ENCODE results near the gene ZSCAN26. TPM values are rescaled to one million over a fixed set of nuclear protein-coding genes. Genes with fewer than 3 reads are reported as not detected.

The ZSCAN26 gene
- total and polyA plus RNA-seq, 2 of the 8 experiments (the other 6 are each of a cell fraction or from before 2014, with no cell fraction given), result 7.0 to 8.5 TPM

- no peak for TF ChIP-seq RFX5 (IDR thresholded peaks at IDR 0.05; ENCODE audit: borderline replicate concordance, low read depth, low read length)
- TF ChIP-seq TAF7 (optimal IDR thresholded peaks at IDR 0.05; ENCODE audit: borderline replicate concordance, low read depth, low read length), result peak; percentile 29
- no peak for TF ChIP-seq EP300 (IDR thresholded peaks at IDR 0.05; ENCODE audit: borderline replicate concordance in 1 of 2, low read depth in 2 of 2, low read length in 2 of 2)
- no peak for TF ChIP-seq KDM1A (IDR thresholded peaks at IDR 0.05; ENCODE audit: borderline replicate concordance, low read length)
- TF ChIP-seq BCL11A (IDR thresholded peaks at IDR 0.05; ENCODE audit: low read depth in 2 of 2, low read length in 2 of 2), result no peak
- 0 out of 2 replicates have a peak, but pooled peaks have one; percentile 65 for TF ChIP-seq SP4 (IDR thresholded peaks at IDR 0.05; ENCODE audit: low read length)
- TF ChIP-seq NRF1 (IDR thresholded peaks at IDR 0.05; ENCODE audit: low read depth, low read length), result 0 out of 2 replicates have a peak, but pooled peaks have one; percentile 2
- no peak for TF ChIP-seq CBX8 (IDR thresholded peaks at IDR 0.05; ENCODE audit: borderline replicate concordance, low read depth, low read length)
- TF ChIP-seq FOSL1 (IDR thresholded peaks at IDR 0.05; ENCODE audit: insufficient read depth, low read depth, low read length), result no peak
- TF ChIP-seq POLR2AphosphoS5 (IDR thresholded peaks at IDR 0.05; ENCODE audit: low read depth, low read length), result peak; percentile 76
- TF ChIP-seq CHD1 (IDR thresholded peaks at IDR 0.05; ENCODE audit: low read depth, low read length), result 0 out of 2 replicates have a peak, but pooled peaks have one; percentile 45
- TF ChIP-seq TEAD4 (IDR thresholded peaks at IDR 0.05; ENCODE audit: low read depth, low read length), result 0 out of 2 replicates have a peak, but pooled peaks have one; percentile 11
- TF ChIP-seq NANOG (IDR thresholded peaks at IDR 0.05; ENCODE audit: insufficient read depth, low read depth, low read length, poor library complexity, severe bottlenecking), result no peak
- peak; percentile 97 for TF ChIP-seq ASH2L (IDR thresholded peaks at IDR 0.05; ENCODE audit: low read length)
- peak; percentile 68; the same call in 1 of the 2 replicates for TF ChIP-seq RBBP5 (IDR thresholded peaks at IDR 0.05; ENCODE audit: borderline replicate concordance, low read depth, low read length)
- no peak for TF ChIP-seq CHD2 (IDR thresholded peaks at IDR 0.05; ENCODE audit: low read length)
- TF ChIP-seq HDAC6 (IDR thresholded peaks at IDR 0.05; ENCODE audit: low read depth, low read length), result no peak
- no peak for TF ChIP-seq MAFK (IDR thresholded peaks at IDR 0.05; ENCODE audit: low read depth, low read length)
- TF ChIP-seq EZH2 (IDR thresholded peaks at IDR 0.05; ENCODE audit: low read depth, low read length, severe bottlenecking), result no peak
- no peak for TF ChIP-seq JUN (IDR thresholded peaks at IDR 0.05; ENCODE audit: low read depth, low read length)
- no peak for TF ChIP-seq CTBP2 (IDR thresholded peaks at IDR 0.05; ENCODE audit: borderline replicate concordance, insufficient read depth, insufficient read length, low read length)
- no peak for TF ChIP-seq SIRT6 (IDR thresholded peaks at IDR 0.05; ENCODE audit: low read length)
- no peak for TF ChIP-seq ZNF274 (IDR thresholded peaks at IDR 0.05; ENCODE audit: borderline replicate concordance, extremely low read depth, low read length)
- TF ChIP-seq EGR1 (IDR thresholded peaks at IDR 0.05; ENCODE audit: borderline replicate concordance, low read depth, low read length), result peak; percentile 63; the same call in 1 of the 2 replicates
These were observed at the start of gene ZSCAN26 (continued) for GRCh38 chr6:28266962-28267694.
